ENCODE results near the gene DLL3. TPM values are rescaled to one million over a fixed set of nuclear protein-coding genes. Genes with fewer than 3 reads are reported as not detected.

DLL3 gene
- total RNA-seq, 1 experiment from 2014 or later = 0.17 TPM

DNA sequence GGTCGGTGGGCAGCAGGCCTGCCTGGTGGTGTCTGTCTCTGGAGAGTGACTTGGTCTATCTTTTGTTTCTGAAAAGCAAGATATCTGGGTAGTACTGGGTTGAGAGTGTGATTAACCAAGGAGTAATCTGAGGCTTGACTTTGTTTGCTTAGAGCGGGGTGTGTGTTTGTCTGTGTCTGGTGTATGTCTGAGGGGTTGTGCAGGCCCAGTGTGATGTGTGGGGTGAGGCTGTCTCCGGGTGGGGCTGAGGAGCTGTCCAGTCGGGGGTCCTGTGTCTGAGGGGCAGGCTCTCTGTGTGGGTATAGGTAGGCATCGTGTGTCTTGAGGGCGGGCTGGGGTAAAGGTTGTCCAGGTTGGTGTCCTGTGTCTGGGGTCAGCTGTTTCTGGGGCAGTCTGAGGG, 29.2 kb upstream of the DLL3 start (continued):
- TF ChIP-seq ZBTB33 (IDR thresholded peaks at IDR 0.05; ENCODE audit: extremely low read depth, insufficient replicate concordance, low read length) (no peak), EZH2 (IDR thresholded peaks at IDR 0.05) (no peak), POLR2A (IDR thresholded peaks at IDR 0.05; ENCODE audit: borderline replicate concordance, extremely low read depth, insufficient read depth, insufficient read length) (no peak), ZNF274 (IDR thresholded peaks at IDR 0.05; ENCODE audit: low read depth, low read length) (no peak), FOSL1 (IDR thresholded peaks at IDR 0.05; ENCODE audit: low read depth) (no peak)

DNA sequence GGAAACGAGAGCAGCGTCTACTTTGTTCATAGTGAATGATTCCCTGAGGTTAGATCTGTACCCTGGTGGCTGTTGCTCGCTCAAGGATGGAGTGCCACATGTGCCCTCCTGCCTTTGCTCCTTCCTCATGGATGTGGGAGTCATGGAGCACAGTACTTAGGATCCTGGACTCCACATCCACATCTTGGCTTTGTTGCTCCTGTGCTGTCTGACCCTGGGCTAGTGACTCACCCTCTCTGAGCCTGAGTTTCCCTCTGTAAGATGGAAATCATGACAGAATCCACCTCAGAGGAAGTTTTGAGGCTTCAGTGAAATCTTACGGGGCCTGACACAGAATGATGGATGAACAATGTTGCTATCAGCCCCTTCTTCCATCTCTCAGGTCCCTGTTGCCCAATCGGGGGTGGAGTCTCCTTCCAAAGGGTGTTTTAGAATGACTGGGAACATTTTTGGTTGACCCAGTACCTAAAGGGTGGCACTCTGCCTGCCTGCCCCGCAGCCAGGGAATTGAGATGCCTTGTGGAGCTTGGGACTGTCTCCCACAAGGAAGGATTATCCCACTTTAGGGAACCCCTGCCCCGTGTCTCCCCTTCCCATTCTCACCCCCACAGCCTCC, 27.9 kb upstream of the DLL3 start:
- DNase-seq (ENCODE audit: low read depth, low spot score) (no peak), ATAC-seq (no peak)
- H3K4me1 ChIP-seq (ENCODE audit: control insufficient read depth in 1 of 2, insufficient read depth in 2 of 2, low read length in 2 of 2) = no peaks in the 10 kb centered on the region
- intact Hi-C loops (cut with micrococcal nuclease) = no loop called here
- ChIA-PET RAD21 (ENCODE audit: low non-redundant PET in 1 of 2, low total read pairs in 2 of 2, uncharacterized antibody in 2 of 2, unreplicated experiment in 2 of 2) (no interaction called here), POLR2A (no interaction called here), CTCF (no interaction called here)
- BruUV-seq (replicated peaks) = no TSS peak
- no peak overlapping the region for H3K4me3 ChIP-seq (replicated peaks in 1 of 2; ENCODE audit: low read depth in 1 of 2, low read length in 2 of 2)
- H3K9me3 ChIP-seq (ENCODE audit: control insufficient read depth in 1 of 2, insufficient read depth in 1 of 2, low read depth in 1 of 2, low read length in 2 of 2) = no peaks in the 10 kb centered on the region
- H3K4me2 ChIP-seq (ENCODE audit: low read length) = no peak overlapping the region
- H3K9ac ChIP-seq (ENCODE audit: low read length) = no peak overlapping the region
- no peaks in the 10 kb centered on the region for H3K9me2 ChIP-seq (ENCODE audit: insufficient read depth)
- H3K36me3 ChIP-seq (ENCODE audit: control insufficient read depth in 1 of 2, insufficient read depth in 2 of 2, low read length in 2 of 2) = peaks cover 52 to 79% of the 10 kb centered on the region in 2 experiments; a peak in 3 of 4 replicates
- no peaks in the 10 kb centered on the region for H3K27me3 ChIP-seq (ENCODE audit: insufficient read depth, low read length)
- H3K79me2 ChIP-seq (ENCODE audit: insufficient read depth, low read length) = peaks cover 6% of the 10 kb centered on the region; the same call in 1 of the 2 replicates
- H2AFZ ChIP-seq (ENCODE audit: low read depth, low read length, poor library complexity, severe bottlenecking) = no peak overlapping the region
- no peaks in the 10 kb centered on the region for H4K20me1 ChIP-seq (ENCODE audit: insufficient read depth)
- H3K27ac ChIP-seq (ENCODE audit: low read depth, low read length) = no peak overlapping the region
- TF ChIP-seq YY1 (IDR thresholded peaks at IDR 0.05; ENCODE audit: extremely low read depth, insufficient replicate concordance, low read depth, low read length) (no peak), RAD21 (IDR thresholded peaks at IDR 0.05; ENCODE audit: low read depth) (no peak), ELF1 (IDR thresholded peaks at IDR 0.05; ENCODE audit: borderline replicate concordance, low read depth) (no peak), SRF (IDR thresholded peaks at IDR 0.05; ENCODE audit: low read depth) (no peak), ZBTB33 (IDR thresholded peaks at IDR 0.05; ENCODE audit: extremely low read depth, insufficient replicate concordance, low read length) (no peak), EGR1 (IDR thresholded peaks at IDR 0.05; ENCODE audit: low read depth) (no peak), SP1 (IDR thresholded peaks at IDR 0.05; ENCODE audit: low read depth) (no peak), EZH2phosphoT487 (IDR thresholded peaks at IDR 0.05; ENCODE audit: borderline replicate concordance) (no peak), JUND (IDR thresholded peaks at IDR 0.05) (no peak), FOSL1 (IDR thresholded peaks at IDR 0.05; ENCODE audit: low read depth) (no peak), POLR2AphosphoS5 (IDR thresholded peaks at IDR 0.05; ENCODE audit: low read depth, low read length) (no peak), ZFX (IDR thresholded peaks at IDR 0.05) (no peak), EZH2 (IDR thresholded peaks at IDR 0.05) (no peak), ZNF274 (IDR thresholded peaks at IDR 0.05; ENCODE audit: low read depth, low read length) (no peak)
- TF ChIP-seq, protein P1, sequence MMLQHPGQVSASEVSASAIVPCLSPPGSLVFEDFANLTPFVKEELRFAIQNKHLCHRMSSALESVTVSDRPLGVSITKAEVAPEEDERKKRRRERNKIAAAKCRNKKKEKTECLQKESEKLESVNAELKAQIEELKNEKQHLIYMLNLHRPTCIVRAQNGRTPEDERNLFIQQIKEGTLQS (IDR thresholded peaks at IDR 0.05) = no peak
- TF ChIP-seq, protein P2, sequence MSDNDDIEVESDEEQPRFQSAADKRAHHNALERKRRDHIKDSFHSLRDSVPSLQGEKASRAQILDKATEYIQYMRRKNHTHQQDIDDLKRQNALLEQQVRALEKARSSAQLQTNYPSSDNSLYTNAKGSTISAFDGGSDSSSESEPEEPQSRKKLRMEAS (IDR thresholded peaks at IDR 0.05) = no peak
- TF ChIP-seq, protein P3, sequence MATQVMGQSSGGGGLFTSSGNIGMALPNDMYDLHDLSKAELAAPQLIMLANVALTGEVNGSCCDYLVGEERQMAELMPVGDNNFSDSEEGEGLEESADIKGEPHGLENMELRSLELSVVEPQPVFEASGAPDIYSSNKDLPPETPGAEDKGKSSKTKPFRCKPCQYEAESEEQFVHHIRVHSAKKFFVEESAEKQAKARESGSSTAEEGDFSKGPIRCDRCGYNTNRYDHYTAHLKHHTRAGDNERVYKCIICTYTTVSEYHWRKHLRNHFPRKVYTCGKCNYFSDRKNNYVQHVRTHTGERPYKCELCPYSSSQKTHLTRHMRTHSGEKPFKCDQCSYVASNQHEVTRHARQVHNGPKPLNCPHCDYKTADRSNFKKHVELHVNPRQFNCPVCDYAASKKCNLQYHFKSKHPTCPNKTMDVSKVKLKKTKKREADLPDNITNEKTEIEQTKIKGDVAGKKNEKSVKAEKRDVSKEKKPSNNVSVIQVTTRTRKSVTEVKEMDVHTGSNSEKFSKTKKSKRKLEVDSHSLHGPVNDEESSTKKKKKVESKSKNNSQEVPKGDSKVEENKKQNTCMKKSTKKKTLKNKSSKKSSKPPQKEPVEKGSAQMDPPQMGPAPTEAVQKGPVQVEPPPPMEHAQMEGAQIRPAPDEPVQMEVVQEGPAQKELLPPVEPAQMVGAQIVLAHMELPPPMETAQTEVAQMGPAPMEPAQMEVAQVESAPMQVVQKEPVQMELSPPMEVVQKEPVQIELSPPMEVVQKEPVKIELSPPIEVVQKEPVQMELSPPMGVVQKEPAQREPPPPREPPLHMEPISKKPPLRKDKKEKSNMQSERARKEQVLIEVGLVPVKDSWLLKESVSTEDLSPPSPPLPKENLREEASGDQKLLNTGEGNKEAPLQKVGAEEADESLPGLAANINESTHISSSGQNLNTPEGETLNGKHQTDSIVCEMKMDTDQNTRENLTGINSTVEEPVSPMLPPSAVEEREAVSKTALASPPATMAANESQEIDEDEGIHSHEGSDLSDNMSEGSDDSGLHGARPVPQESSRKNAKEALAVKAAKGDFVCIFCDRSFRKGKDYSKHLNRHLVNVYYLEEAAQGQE (IDR thresholded peaks at IDR 0.05; ENCODE audit: low read depth) = no peak

Measured in HCT116 (cell line).